NT2/D1 (cell line): ENCODE measurements around the gene SLITRK6.

ENCODE experiments used
- DNase-seq: peaks from one replicate; pipeline ENCODE4 v3.0.0-alpha.2; 2011; ENCODE audit warnings: low read depth, low spot score
- H3K27me3 ChIP-seq: 2 replicates; pipeline ENCODE4 v1.6.0; 2011; ENCODE audit warnings: mild to moderate bottlenecking; ENCODE audit not compliant: insufficient read length, insufficient read depth
- H3K36me3 ChIP-seq: 2 replicates; pipeline ENCODE4 v1.6.1; 2011; ENCODE audit warnings: mild to moderate bottlenecking, low read length, mixed read lengths; ENCODE audit not compliant: insufficient read depth, insufficient read length
- H3K4me1 ChIP-seq: 2 replicates; pipeline ENCODE4 v1.5.1; 2011; ENCODE audit not compliant: insufficient read depth, insufficient read length
- H3K4me3 ChIP-seq: 2 replicates; pipeline ENCODE4 v1.5.1; 2011; ENCODE audit warnings: low read depth; ENCODE audit not compliant: insufficient read length
- H3K9ac ChIP-seq: 2 replicates; pipeline ENCODE4 v1.6.0; 2011; ENCODE audit warnings: low read depth; ENCODE audit not compliant: insufficient read length
- H3K9me3 ChIP-seq: 2 replicates; pipeline ENCODE4 v1.5.1; 2011; ENCODE audit warnings: mild to moderate bottlenecking, low read length; ENCODE audit not compliant: insufficient read depth
- SUZ12 ChIP-seq: IDR thresholded peaks from 2 replicates; pipeline ENCODE4 v1.6.1; 2011; ENCODE audit not compliant: insufficient read length, insufficient read depth; ENCODE audit errors: extremely low read depth
- YY1 ChIP-seq: IDR thresholded peaks from 2 replicates; pipeline ENCODE4 v1.6.1; 2011; ENCODE audit not compliant: insufficient read length, insufficient read depth
- ZNF274 ChIP-seq: IDR thresholded peaks from 2 replicates; pipeline ENCODE4 v1.6.1; 2011; ENCODE audit warnings: mild to moderate bottlenecking, low read depth, low read length

SLITRK6 gene, protein sequence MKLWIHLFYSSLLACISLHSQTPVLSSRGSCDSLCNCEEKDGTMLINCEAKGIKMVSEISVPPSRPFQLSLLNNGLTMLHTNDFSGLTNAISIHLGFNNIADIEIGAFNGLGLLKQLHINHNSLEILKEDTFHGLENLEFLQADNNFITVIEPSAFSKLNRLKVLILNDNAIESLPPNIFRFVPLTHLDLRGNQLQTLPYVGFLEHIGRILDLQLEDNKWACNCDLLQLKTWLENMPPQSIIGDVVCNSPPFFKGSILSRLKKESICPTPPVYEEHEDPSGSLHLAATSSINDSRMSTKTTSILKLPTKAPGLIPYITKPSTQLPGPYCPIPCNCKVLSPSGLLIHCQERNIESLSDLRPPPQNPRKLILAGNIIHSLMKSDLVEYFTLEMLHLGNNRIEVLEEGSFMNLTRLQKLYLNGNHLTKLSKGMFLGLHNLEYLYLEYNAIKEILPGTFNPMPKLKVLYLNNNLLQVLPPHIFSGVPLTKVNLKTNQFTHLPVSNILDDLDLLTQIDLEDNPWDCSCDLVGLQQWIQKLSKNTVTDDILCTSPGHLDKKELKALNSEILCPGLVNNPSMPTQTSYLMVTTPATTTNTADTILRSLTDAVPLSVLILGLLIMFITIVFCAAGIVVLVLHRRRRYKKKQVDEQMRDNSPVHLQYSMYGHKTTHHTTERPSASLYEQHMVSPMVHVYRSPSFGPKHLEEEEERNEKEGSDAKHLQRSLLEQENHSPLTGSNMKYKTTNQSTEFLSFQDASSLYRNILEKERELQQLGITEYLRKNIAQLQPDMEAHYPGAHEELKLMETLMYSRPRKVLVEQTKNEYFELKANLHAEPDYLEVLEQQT

DNA sequence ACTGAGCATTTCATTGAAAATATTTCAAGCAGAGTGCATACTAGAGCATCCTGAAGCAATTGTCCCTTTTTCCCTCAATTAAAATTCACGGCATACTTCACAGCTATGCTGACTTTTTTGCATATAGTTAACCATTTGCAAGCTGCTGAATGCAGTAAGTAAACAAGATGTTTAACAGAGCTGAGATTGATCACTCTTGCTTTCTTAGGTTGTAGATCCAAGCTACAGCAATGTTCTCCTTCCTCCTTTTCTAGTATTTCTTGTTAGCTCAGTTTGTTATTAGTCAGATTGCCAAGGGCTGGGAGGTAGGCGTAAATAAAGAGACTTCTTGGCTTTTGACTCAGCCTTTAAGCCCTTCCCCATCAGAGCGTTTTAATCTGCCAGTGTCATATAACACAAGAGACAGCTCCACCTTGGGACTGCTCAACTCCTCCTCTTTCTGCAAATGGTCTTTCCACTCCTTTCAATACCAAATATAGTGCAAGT is at the start of gene SLITRK6:
Gene SLITRK6, minus strand, starts transcription at position 323 of the 486 bp plus-strand sequence. CDS start 2,911 bp downstream, outside the sequence.
- Histone ChIP-seq H3K9ac (no peak within 1 kb of the TSS), H3K4me1 (no peaks in the 10 kb centered on the region), H3K36me3 (no peaks in the 10 kb centered on the region), H3K4me3 (no peak within 1 kb of the TSS), H3K27me3 (no peaks in the 10 kb centered on the region), H3K9me3 (no peaks in the 10 kb centered on the region)
- no peak for TF ChIP-seq SUZ12
- TF ChIP-seq ZNF274 = no peak
- TF ChIP-seq YY1 = no peak
- peak; percentile 52 for DNase-seq

DNA sequence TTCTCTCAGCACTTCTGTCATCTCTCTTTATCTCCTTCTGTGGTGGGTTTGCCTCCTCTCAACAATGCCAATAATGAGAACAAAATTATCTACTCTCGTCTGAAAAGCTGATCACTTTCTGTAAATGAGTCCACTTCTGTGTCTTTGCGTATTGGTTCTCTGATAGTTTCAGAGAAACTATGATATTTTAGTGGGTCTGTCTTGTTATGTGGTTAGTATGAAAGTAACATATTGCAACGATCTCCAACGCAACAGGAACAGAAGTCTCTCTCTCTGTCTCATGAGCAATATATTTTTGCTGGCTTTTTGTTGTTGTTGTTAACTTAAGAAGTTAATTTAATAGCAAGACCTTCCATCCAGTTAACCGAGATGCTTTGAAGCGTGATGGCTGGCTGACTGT is 47.8 kb upstream of the SLITRK6 start:
- no peaks in the 10 kb centered on the region for H3K4me1 ChIP-seq
- H3K36me3 ChIP-seq = no peaks in the 10 kb centered on the region
- H3K9ac ChIP-seq = no peak overlapping the region
- H3K4me3 ChIP-seq = no peak overlapping the region
- H3K27me3 ChIP-seq = no peaks in the 10 kb centered on the region
- DNase-seq = no peak
- TF ChIP-seq SUZ12 (no peak), YY1 (no peak), ZNF274 (no peak)
- peaks cover 6% of the 10 kb centered on the region; the same call in 1 of the 2 replicates for H3K9me3 ChIP-seq

DNA sequence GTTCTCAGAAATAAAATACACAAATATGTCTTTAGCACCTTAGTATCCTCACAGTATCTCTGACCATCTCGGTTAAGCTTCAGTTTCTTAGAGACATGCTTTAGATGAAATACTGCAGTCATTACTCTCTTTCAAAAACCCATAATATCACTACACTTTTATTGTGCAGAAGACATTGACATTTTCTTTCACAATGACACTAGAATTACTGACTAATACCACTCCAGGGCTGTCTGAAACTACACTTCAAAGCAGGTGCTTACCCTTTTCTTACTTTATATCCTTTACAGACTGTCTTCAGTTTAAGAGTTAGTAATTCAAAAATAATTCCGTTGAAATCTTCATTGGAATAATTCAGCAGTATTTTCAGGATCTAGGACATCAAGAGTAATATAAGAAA is 42.2 kb upstream of the SLITRK6 start:
- Histone ChIP-seq H3K9ac (no peak overlapping the region), H3K27me3 (no peaks in the 10 kb centered on the region), H3K4me3 (no peak overlapping the region), H3K4me1 (no peaks in the 10 kb centered on the region), H3K9me3 (no peaks in the 10 kb centered on the region), H3K36me3 (no peaks in the 10 kb centered on the region)
- no peak for TF ChIP-seq SUZ12
- TF ChIP-seq ZNF274 = no peak
- TF ChIP-seq YY1 = no peak
- DNase-seq = no peak

DNA sequence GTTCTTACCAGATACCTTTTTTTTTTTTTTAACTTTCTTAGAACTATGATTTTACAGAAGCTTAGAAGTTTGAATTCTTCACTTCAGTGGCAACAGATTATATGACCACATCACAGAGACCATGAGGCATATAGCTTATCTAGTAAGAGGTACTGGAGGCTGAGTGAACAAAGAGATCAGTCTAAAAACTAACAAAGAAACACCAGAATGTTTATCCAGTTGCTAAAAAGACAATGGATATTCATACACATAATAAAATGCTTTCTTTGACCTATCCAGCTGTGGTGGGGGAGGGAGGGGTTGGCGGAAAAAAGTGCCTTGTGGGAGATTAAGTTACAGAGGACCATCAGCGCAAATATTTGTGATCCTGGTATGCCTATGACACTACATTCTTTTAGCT is 34.7 kb upstream of the SLITRK6 start:
- Histone ChIP-seq H3K4me3 (no peak overlapping the region), H3K4me1 (no peaks in the 10 kb centered on the region), H3K9me3 (no peaks in the 10 kb centered on the region), H3K36me3 (no peaks in the 10 kb centered on the region), H3K9ac (no peak overlapping the region), H3K27me3 (no peaks in the 10 kb centered on the region)
- TF ChIP-seq SUZ12 (no peak), ZNF274 (no peak), YY1 (no peak)
- DNase-seq = no peak

DNA sequence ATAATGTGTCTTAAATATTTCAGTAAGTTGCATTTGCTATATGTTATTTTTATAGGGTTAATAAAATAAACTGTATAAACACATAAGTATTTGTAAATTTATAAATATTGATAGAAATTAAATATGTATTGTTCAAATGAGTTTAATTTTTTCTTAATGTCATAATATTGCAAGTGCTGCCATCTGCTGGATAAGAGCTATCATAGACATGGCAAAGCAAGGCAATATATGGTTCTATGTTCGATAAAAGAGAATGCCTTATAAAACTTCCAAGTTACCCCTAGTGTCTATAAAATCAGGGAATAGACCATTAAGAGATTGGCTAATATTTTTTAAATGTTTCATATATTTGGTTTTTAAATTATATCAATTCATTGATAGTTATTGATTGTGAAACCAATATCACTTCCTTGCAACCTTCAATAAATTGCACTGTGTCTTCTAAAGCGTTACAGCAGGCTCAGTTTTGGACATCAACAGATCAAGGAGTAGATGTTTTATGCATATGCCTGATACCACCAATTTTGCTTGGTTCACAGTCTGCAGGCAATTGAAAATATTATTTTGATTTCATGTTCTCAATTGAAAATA is 29.0 kb upstream of the SLITRK6 start:
- no peak overlapping the region for H3K4me3 ChIP-seq
- TF ChIP-seq ZNF274 = no peak

DNA sequence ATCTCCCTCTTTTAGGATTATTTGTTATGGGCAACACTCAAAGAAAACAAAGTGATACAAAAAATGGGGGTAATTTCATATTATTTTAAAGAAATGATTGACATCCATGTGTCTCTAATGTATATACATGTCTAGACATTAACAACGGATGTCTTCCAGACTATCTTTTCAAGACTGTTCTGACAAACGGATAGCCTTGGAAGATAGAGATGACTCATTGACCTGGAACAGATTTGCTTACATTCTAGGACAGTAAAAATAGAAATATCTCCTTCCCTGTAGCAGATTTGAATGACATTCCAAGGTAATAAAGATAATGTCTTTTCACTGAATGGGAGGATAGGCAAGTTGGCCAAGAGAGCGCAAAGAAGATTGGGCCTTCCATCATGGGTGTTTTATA is 26.2 kb upstream of the SLITRK6 start:
- Histone ChIP-seq H3K9ac (no peak overlapping the region), H3K9me3 (no peaks in the 10 kb centered on the region), H3K4me1 (no peaks in the 10 kb centered on the region), H3K36me3 (no peaks in the 10 kb centered on the region), H3K4me3 (no peak overlapping the region), H3K27me3 (no peaks in the 10 kb centered on the region)
- DNase-seq = no peak
- no peak for TF ChIP-seq SUZ12
- no peak for TF ChIP-seq ZNF274
- no peak for TF ChIP-seq YY1

More for the DNA sequence above, 29.0 kb upstream of the SLITRK6 start:
- Histone ChIP-seq H3K27me3 (no peaks in the 10 kb centered on the region), H3K9me3 (no peaks in the 10 kb centered on the region), H3K9ac (no peak overlapping the region), H3K4me1 (no peaks in the 10 kb centered on the region), H3K36me3 (no peaks in the 10 kb centered on the region)
- no peak for DNase-seq

DNA sequence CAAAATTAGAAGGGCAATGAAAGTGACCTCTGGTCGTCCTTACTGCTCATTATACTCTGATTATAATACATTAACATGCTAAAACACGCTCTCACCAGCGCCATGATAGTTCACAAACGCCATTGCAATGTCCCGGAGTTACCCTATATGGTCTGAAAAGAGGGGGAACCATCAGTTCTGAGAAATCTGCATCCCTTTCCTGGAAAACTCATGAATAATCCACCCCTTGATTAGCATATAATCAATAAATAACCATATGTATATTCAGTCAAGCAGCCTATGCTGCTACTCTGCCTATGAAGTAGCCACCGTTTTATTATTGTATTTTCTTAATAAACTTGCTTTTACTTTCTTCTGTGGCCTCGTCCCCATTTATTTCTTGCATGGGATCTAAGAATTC is 24.6 kb upstream of the SLITRK6 start:
- no peak for TF ChIP-seq SUZ12
- no peak for TF ChIP-seq ZNF274
- TF ChIP-seq YY1 = no peak
- DNase-seq = no peak
- Histone ChIP-seq H3K4me3 (no peak overlapping the region), H3K9me3 (no peaks in the 10 kb centered on the region), H3K27me3 (no peaks in the 10 kb centered on the region), H3K36me3 (no peaks in the 10 kb centered on the region), H3K4me1 (no peaks in the 10 kb centered on the region), H3K9ac (no peak overlapping the region)
